Kidney (tissue), 14 donors: Measurements from ENCODE around the gene IRF2BP2. TPM values are rescaled to one million over a fixed set of nuclear protein-coding genes. Genes with fewer than 3 reads are reported as not detected.

Experiments used
- DNase-seq, 5 donors: peaks; one replicate each; pipeline ENCODE4 v3.0.0-alpha.2; 2013 to 2020
- FAIRE-seq: peaks from 2 replicates; lab custom pipeline; 2012; peaks lifted over from hg19 to GRCh38; lab: Jason Lieb, UNC
- H3K27ac ChIP-seq, 2 donors: one replicate each; pipeline ENCODE4 v1.7.0; 2013; ENCODE audit warnings: low read depth in 2 of 2, low read length in 2 of 2, inconsistent platforms in 1 of 2
- H3K27me3 ChIP-seq: one replicate; pipeline ENCODE4 v1.7.1; 2013; ENCODE audit warnings: low read length, inconsistent platforms; ENCODE audit not compliant: control insufficient read depth, insufficient read depth
- H3K36me3 ChIP-seq, 3 donors: one replicate each; pipeline versions ENCODE4 v1.7.0 to v1.7.1; 2013; ENCODE audit warnings: low read length in 3 of 3, control low read depth in 1 of 3, inconsistent platforms in 1 of 3; ENCODE audit not compliant: insufficient read depth in 3 of 3, control insufficient read depth in 2 of 3
- H3K4me1 ChIP-seq, 3 donors: one replicate each; pipeline versions ENCODE4 v1.7.0 to v1.7.1; 2013; ENCODE audit warnings: low read length in 3 of 3, inconsistent platforms in 1 of 3, low read depth in 1 of 3; ENCODE audit not compliant: control insufficient read depth in 2 of 3, insufficient read depth in 2 of 3
- H3K4me3 ChIP-seq, 3 donors: one replicate each; pipeline versions ENCODE4 v1.7.0 to v1.8.1; 2013; ENCODE audit warnings: low read length in 3 of 3, control low read depth in 1 of 3, inconsistent platforms in 1 of 3
- H3K9ac ChIP-seq, 3 donors: one replicate each; pipeline versions ENCODE4 v1.7.0 to v1.7.1; 2013; ENCODE audit warnings: low read length in 3 of 3, control low read depth in 1 of 3, inconsistent platforms in 1 of 3
- H3K9me3 ChIP-seq, 3 donors: one replicate each; pipeline versions ENCODE4 v1.7.0 to v1.7.1; 2013; ENCODE audit warnings: low read length in 3 of 3, control low read depth in 1 of 3, inconsistent platforms in 1 of 3; ENCODE audit not compliant: control insufficient read depth in 2 of 3, insufficient read depth in 1 of 3
- intact Hi-C: fragments of 100-400 bp; cut with DNase I; formaldehyde crosslinking; loops from one replicate; pipeline ENCODE4 v1.11.1; 2022
- polyA plus RNA-seq: library from polyadenylated mRNA; stranded (reverse); fragments of 350-450 nt; fragmentation: Illumina TruSeq; extraction: RNeasy Lipid Tissue Mini Kit (QIAGEN cat#74804); gene quantifications from one replicate; pipeline ENCODE4 v1.2.3, GENCODE V29; 2014; ENCODE audit warnings: low read depth, low replicate concordance; ENCODE audit not compliant: insufficient read depth
- total RNA-seq: library from RNA; stranded (reverse); fragmentation: NEBNext Ultra II Directional; extraction: Animal tissue kit (Norgen Biotek cat#: 25700); gene quantifications from one replicate; pipeline ENCODE4 v1.2.1, GENCODE V29; 2021
- TF ChIP-seq, protein P1 (sequence below): IDR thresholded peaks from 3 replicates; pipeline ENCODE4 v1.5.1; 2012; ENCODE audit warnings: mild to moderate bottlenecking, moderate library complexity, borderline replicate concordance; ENCODE audit not compliant: insufficient read depth; ENCODE audit errors: extremely low read depth
- donor health status: control.
- donor health status: control.
- donor health status: control.
- donor health status: control.
- donor health status: control.
- donor health status: DM: yes; HTN: yes; CAD: no.
- donor health status: Normal renal cell carcinoma (clear cell type).

Gene IRF2BP2
- total and polyA plus RNA-seq, 2 donors from 2014 or later: 53.8 to 130 TPM

- Histone ChIP-seq H3K4me3 (peak overlapping the region; percentile 77 to 98 (median 92)), H3K27ac (peak overlapping the region; percentile 100), H3K36me3 (peaks cover 7 to 42% (median 17%) of the 10 kb centered on the region in 3 donors), H3K4me1 (peaks cover 10 to 15% (median 12%) of the 10 kb centered on the region in 3 donors), H3K27me3 (no peaks in the 10 kb centered on the region), H3K9ac (peak overlapping the region; percentile 78 to 99 (median 98)), H3K9me3 (no peaks in the 10 kb centered on the region)
- no peak for FAIRE-seq
- TF ChIP-seq, protein P1, sequence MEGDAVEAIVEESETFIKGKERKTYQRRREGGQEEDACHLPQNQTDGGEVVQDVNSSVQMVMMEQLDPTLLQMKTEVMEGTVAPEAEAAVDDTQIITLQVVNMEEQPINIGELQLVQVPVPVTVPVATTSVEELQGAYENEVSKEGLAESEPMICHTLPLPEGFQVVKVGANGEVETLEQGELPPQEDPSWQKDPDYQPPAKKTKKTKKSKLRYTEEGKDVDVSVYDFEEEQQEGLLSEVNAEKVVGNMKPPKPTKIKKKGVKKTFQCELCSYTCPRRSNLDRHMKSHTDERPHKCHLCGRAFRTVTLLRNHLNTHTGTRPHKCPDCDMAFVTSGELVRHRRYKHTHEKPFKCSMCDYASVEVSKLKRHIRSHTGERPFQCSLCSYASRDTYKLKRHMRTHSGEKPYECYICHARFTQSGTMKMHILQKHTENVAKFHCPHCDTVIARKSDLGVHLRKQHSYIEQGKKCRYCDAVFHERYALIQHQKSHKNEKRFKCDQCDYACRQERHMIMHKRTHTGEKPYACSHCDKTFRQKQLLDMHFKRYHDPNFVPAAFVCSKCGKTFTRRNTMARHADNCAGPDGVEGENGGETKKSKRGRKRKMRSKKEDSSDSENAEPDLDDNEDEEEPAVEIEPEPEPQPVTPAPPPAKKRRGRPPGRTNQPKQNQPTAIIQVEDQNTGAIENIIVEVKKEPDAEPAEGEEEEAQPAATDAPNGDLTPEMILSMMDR: peak; percentile 9
- DNase-seq: peak in 3 of 5 donors; percentile 46 to 82 (median 75)
- intact Hi-C loops: loop anchor here (10.0 kb wide), 1 partner anchor 479 kb away; no protein-coding TSS in a partner anchor
These were observed 3.8 kb downstream of the IRF2BP2 start for GRCh38 chr1:234605983-234606783.

DNA sequence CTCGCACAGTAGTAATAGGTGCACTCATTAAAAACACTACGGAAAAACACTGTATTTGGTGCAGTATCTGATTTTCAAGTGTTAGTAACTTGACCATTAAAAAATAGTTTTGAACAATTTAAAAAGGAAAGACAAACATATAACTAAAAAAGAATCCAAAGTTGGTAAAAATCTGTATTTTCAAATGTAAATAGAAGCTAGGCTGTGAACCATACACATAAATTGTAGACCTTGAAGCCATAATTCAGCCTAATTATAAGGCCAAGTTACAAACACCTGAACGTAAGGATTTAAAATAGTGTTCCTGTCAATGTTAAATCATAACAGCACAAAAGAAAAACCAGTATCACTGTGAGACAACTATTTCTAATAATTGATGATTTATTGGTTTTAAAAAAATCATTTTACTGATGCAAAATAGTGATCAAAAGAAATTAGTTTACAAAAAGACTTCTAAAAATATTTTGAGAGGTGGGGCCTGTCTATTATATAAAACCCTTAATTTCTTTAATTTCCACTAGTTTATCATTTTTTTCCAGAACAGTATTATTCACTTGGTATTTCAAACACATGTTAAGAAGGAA, 4.5 kb downstream of the IRF2BP2 start:
- H3K9ac ChIP-seq: peak overlapping the region; percentile 78 to 99 (median 98)
- FAIRE-seq (no peak), DNase-seq (no peak)
- TF ChIP-seq, protein P1: no peak
- no peaks in the 10 kb centered on the region for H3K27me3 ChIP-seq
- peak overlapping the region; percentile 77 to 98 (median 92) for H3K4me3 ChIP-seq
- H3K36me3 ChIP-seq: peaks cover 7 to 42% (median 17%) of the 10 kb centered on the region in 3 donors
- H3K4me1 ChIP-seq: peaks cover 17 to 21% (median 19%) of the 10 kb centered on the region in 3 donors
- H3K9me3 ChIP-seq: no peaks in the 10 kb centered on the region
- intact Hi-C loops: loop anchor here (10.0 kb wide), 1 partner anchor 479 kb away; no protein-coding TSS in a partner anchor
- H3K27ac ChIP-seq: peak overlapping the region; percentile 100

- Histone ChIP-seq H3K9me3 (no peaks in the 10 kb centered on the region), H3K27ac (peak overlapping the region; percentile 100), H3K4me3 (peak overlapping the region; percentile 77 to 98 (median 92)), H3K9ac (peak overlapping the region; percentile 78 to 99 (median 98)), H3K4me1 (peaks cover 17 to 21% (median 20%) of the 10 kb centered on the region in 3 donors), H3K36me3 (peaks cover 7 to 42% (median 17%) of the 10 kb centered on the region in 3 donors), H3K27me3 (no peaks in the 10 kb centered on the region)
- intact Hi-C loops: loop anchor here (10.0 kb wide), 1 partner anchor 480 kb away; no protein-coding TSS in a partner anchor
- TF ChIP-seq, protein P1: no peak
- FAIRE-seq (no peak), DNase-seq (peak in 2 of 5 donors; percentile 74 to 75)
These were observed 5.2 kb downstream of the IRF2BP2 start for GRCh38 chr1:234604495-234605398.
